Mucosa of descending colon (tissue), 3 donors: ENCODE measurements around the gene EVI5L. TPM values are rescaled to one million over a fixed set of nuclear protein-coding genes. Genes with fewer than 3 reads are reported as not detected.

Source experiments
- ATAC-seq: fragments of 200-7000 bp; cut with Tn5 transposase; one replicate; pipeline ENCODE4 v1.9.1; 2020; ENCODE audit warnings: mild to moderate bottlenecking, moderate library complexity
- DNase-seq, 3 donors: peaks; one replicate each; pipeline ENCODE4 v3.0.0-alpha.2; 2020
- H3K36me3 ChIP-seq: fragments of 200-600 bp; one replicate; pipeline ENCODE4 v1.8.0; 2021; ENCODE audit warnings: low read depth, mild to moderate bottlenecking
- H3K4me1 ChIP-seq: fragments of 200-600 bp; one replicate; pipeline ENCODE4 v1.8.0; 2021; ENCODE audit warnings: low read depth, mild to moderate bottlenecking
- H3K4me3 ChIP-seq: fragments of 200-600 bp; one replicate; pipeline ENCODE4 v1.8.0; 2021; ENCODE audit warnings: mild to moderate bottlenecking
- H3K9me3 ChIP-seq: fragments of 200-600 bp; one replicate; pipeline ENCODE4 v1.8.0; 2021; ENCODE audit warnings: mild to moderate bottlenecking
- intact Hi-C, 2 donors: fragments of 100-400 bp; cut with DNase I in 1 of 2; cut with micrococcal nuclease in 1 of 2; formaldehyde crosslinking; loops; one replicate each; pipeline versions ENCODE4 v1.11.0 to v1.11.1; 2022; cut with DNase I, micrococcal nuclease
- total RNA-seq, 3 donors: library from RNA; stranded (reverse); fragmentation: NEBNext Ultra II Directional in 2 of 3; extraction: Animal tissue kit (Norgen Biotek cat#: 25700) in 2 of 3; gene quantifications; one replicate each; pipeline versions ENCODE4 v1.2.1 to v1.2.4, GENCODE V29; 2021 to 2023
- TF ChIP-seq, protein P1 (sequence below): fragments of 200-600 bp; IDR thresholded peaks from one replicate; pipeline ENCODE4 v1.8.0; 2022; ENCODE audit warnings: antibody characterized with exemption, mild to moderate bottlenecking
- donor health status: DM: no; HTN: no; CAD: no; lungs with moderate emphysema.
- donor health status: DM: no; HTN: no; CAD: no.
- donor health status: DM: no; HTN: yes; CAD: no.

EVI5L gene
- total RNA-seq, 3 donors from 2014 or later: 8.3 to 17.6 (median 11.4) TPM

DNA sequence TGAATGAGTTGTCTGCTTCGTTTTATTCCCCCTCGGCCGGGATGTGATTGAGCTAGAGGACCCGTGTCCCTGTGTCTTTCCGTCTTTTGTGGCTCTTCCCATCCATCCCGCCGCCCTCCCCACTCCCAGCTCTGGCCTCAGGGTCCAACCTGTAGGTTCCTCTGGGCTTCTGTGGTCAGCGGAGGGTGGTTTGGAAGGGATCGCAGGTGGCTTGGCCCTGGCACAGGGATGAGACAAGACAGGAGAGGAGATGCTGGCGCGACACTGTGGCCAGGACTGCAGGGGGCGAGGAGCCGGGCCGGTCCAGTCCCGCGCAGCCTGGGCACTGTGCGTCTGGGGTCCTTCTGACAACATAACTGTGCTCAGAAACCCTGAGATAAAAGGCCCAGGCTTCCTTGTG lies 2.0 kb downstream of the EVI5L start:
- ATAC-seq: no peak
- Histone ChIP-seq H3K36me3 (no peaks in the 10 kb centered on the region), H3K9me3 (no peaks in the 10 kb centered on the region), H3K4me1 (peaks cover 10% of the 10 kb centered on the region), H3K4me3 (no peak overlapping the region)
- DNase-seq: peak in 2 of 3 donors; percentile 34 to 49
- intact Hi-C loops: no loop called here
- TF ChIP-seq, protein P1, sequence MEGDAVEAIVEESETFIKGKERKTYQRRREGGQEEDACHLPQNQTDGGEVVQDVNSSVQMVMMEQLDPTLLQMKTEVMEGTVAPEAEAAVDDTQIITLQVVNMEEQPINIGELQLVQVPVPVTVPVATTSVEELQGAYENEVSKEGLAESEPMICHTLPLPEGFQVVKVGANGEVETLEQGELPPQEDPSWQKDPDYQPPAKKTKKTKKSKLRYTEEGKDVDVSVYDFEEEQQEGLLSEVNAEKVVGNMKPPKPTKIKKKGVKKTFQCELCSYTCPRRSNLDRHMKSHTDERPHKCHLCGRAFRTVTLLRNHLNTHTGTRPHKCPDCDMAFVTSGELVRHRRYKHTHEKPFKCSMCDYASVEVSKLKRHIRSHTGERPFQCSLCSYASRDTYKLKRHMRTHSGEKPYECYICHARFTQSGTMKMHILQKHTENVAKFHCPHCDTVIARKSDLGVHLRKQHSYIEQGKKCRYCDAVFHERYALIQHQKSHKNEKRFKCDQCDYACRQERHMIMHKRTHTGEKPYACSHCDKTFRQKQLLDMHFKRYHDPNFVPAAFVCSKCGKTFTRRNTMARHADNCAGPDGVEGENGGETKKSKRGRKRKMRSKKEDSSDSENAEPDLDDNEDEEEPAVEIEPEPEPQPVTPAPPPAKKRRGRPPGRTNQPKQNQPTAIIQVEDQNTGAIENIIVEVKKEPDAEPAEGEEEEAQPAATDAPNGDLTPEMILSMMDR: no peak

DNA sequence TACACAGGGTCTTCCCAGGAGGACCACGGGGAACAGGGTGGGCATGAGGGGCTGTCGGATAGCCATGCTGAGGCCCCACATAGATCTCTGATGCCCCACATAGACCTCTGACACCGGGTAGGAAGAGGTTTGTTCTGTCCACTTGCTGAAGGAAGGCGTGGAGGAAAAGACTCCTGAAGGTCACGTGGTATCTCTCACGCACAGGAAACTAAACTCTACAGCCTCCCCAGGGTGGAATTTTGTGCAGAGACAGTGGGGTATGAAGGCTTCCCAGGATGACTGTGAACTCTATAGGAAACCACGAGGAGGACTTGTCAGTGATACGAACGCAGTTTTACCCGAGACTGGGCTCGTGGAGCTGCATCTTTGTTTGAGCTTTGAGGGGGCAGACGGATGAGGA lies 2.8 kb downstream of the EVI5L start:
- intact Hi-C loops: no loop called here
- ATAC-seq (no peak), DNase-seq (no peak)
- no peaks in the 10 kb centered on the region for H3K36me3 ChIP-seq
- peaks cover 10% of the 10 kb centered on the region for H3K4me1 ChIP-seq
- no peak overlapping the region for H3K4me3 ChIP-seq
- H3K9me3 ChIP-seq: no peaks in the 10 kb centered on the region
- TF ChIP-seq, protein P1: no peak

DNA sequence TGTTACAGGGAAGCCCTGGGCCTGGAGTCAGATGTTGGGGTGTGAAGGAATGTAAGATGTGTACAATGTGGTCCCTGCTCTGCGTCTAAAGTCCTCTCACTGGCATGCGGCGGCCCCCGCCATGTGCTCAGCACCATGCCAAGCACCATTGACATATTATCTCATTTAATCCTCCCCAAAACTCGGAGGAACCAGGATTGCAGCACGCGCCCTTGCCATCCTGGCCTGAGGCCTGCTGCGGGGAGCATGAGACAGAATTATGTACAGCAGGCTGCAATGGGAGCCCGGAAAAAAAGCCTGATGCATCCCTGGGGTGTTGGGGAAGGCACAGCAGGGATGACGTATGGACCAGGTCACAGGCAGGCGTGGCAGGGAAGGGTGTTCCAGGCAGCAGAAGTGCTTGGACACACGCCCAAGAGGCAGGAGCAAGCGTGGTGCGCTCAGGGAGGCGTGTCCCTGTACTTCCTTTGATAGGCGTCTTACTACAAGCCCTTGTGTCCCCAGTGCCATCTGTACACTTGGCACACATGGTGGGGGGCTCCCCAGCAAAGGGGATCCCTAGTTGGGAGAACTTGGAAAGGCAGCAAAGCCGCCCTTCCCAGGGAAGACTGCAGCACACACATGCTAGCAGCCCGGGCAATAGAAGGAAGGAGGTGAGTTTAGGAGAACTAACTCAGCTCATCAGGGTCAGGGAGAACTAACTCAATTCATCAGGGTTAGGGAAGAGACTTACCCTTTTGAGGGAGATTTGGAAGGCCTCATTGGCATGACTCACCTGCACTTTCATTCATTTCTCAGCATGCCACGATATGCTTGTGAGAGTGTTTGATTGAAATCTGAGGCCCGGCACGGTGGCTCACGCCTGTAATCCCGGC lies 3.4 kb downstream of the EVI5L start:
- no peak overlapping the region for H3K4me3 ChIP-seq
- peak; percentile 70 for ATAC-seq
- DNase-seq: peak; percentile 91 to 94 (median 92)
- TF ChIP-seq, protein P1: no peak
- H3K9me3 ChIP-seq: no peaks in the 10 kb centered on the region
- intact Hi-C loops: no loop called here
- peaks cover 10% of the 10 kb centered on the region for H3K4me1 ChIP-seq
- no peaks in the 10 kb centered on the region for H3K36me3 ChIP-seq

DNA sequence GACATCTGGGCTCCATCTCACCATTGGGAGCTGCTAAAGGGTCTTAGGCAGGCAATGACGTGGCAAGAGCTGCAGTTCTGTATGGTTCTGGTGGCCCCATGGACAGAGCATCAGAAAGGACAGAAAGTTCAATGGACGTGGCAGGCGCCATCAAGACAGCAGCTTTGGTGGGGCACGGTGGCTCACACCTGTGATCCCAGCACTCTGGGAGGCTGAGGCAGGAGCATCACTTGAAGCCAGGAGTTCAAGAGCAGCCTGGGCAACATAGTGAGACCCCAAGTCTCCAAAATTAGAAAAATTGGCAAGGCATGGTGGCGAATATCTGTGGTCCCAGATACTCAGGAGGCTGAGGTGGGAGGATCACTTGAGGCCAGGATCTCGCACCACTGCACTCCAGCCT lies 9.5 kb downstream of the EVI5L start:
- no peaks in the 10 kb centered on the region for H3K4me1 ChIP-seq

DNA sequence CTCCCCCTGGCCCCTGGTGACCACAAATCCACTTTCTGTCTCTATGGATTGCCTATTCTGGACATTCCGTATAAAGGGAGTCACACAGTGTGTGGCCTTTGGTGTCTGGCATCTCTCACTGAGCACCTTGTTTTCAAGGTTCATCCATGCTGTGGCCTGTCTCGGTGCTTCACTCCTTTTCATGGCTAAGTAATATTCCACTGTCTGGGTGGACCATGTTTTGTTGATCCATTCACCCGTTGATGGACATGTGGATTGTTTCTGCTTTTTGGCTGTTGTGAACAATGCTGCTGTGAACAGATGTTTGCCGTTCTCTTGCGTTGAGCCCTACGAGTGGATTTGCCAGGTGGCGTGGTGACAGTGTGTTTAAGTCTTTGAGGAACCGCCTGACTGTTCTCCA lies 10.6 kb downstream of the EVI5L start:
- intact Hi-C loops: no loop called here
- Histone ChIP-seq H3K9me3 (no peaks in the 10 kb centered on the region), H3K36me3 (no peaks in the 10 kb centered on the region), H3K4me3 (no peak overlapping the region), H3K4me1 (no peaks in the 10 kb centered on the region)
- ATAC-seq (no peak), DNase-seq (no peak)
- TF ChIP-seq, protein P1: no peak

More for the DNA sequence above, 9.5 kb downstream of the EVI5L start:
- H3K9me3 ChIP-seq: no peaks in the 10 kb centered on the region
- no peak for DNase-seq
- H3K4me3 ChIP-seq: no peak overlapping the region
- H3K36me3 ChIP-seq: no peaks in the 10 kb centered on the region
- intact Hi-C loops: no loop called here
- no peak for ATAC-seq
- TF ChIP-seq, protein P1: no peak
